D721Med (cell line): ENCODE results near the gene AXIN1.
A peak's percentile ranks its signal among the peaks of the same experiment; 100 is the strongest.

ENCODE experiments used
- DNase-seq: peaks from one replicate; pipeline ENCODE4 v3.0.0; 2011; ENCODE audit warnings: low spot score; ENCODE audit not compliant: insufficient read length
- FAIRE-seq: peaks from 2 replicates; lab custom pipeline; 2011; peaks lifted over from hg19 to GRCh38; lab: Jason Lieb, UNC
- CTCF ChIP-seq: IDR thresholded peaks from 2 replicates; pipeline ENCODE4 v1.5.1; 2012; ENCODE audit warnings: mild to moderate bottlenecking, control low read depth; ENCODE audit not compliant: insufficient read depth; ENCODE audit errors: missing control alignments

The AXIN1 gene

GRCh38 chr16:386641-387156 is 34.2 kb upstream of the AXIN1 start:
- DNase-seq (no peak), FAIRE-seq (no peak)
- TF ChIP-seq CTCF: peak; percentile 9

- FAIRE-seq (no peak), DNase-seq (no peak)
- no peak for TF ChIP-seq CTCF
Observed at GRCh38 chr16:383326-384051, 31.0 kb upstream of the AXIN1 start.

- peak; percentile 81 for DNase-seq
- no peak for FAIRE-seq
- no peak for TF ChIP-seq CTCF
Observed at GRCh38 chr16:381789-382717, 29.5 kb upstream of the AXIN1 start, which contains the start of gene PGAP6. PGAP6 (minus strand) TSS chr16:381978; CDS start chr16:381821, 157 bp downstream.

- DNase-seq (no peak), FAIRE-seq (no peak)
- no peak for TF ChIP-seq CTCF
Observed at GRCh38 chr16:381012-381788, 28.7 kb upstream of the AXIN1 start.

GRCh38 chr16:380762-381011 is 28.2 kb upstream of the AXIN1 start:
- FAIRE-seq: no peak
- DNase-seq: no peak
- TF ChIP-seq CTCF: no peak

- FAIRE-seq (no peak), DNase-seq (no peak)
- TF ChIP-seq CTCF: no peak
Observed at GRCh38 chr16:379961-380761, 27.6 kb upstream of the AXIN1 start.
